K562 (cell line): ENCODE results near the gene TMPRSS9. TPM values are rescaled to one million over a fixed set of nuclear protein-coding genes. Genes with fewer than 3 reads are reported as not detected.

Experiments used
- ARID1B ChIP-seq: fragments of 450-650 bp; IDR thresholded peaks from 2 replicates; pipeline ENCODE4 v1.6.1; 2016; ENCODE audit warnings: antibody characterized with exemption, mild to moderate bottlenecking, inconsistent platforms
- CBX8 ChIP-seq: fragments of 200-600 bp; sonication (generic); IDR thresholded peaks from 2 replicates; pipeline ENCODE4 v1.6.1; 2012; ENCODE audit warnings: borderline replicate concordance, mixed run types, low read depth, mild to moderate bottlenecking, moderate library complexity, mixed read lengths, low read length, control low read depth, inconsistent platforms; ENCODE audit not compliant: poor library complexity, severe bottlenecking; ENCODE audit errors: extremely low read depth
- CSDE1 ChIP-seq, 2 experiments: fragments of 450-650 bp; IDR thresholded peaks; 2 replicates each; pipeline ENCODE4 v1.6.1; 2016; ENCODE audit warnings: mild to moderate bottlenecking in 1 of 2
- CXXC5 ChIP-seq: fragments of 250-450 bp; sonication (Bioruptor Pico); IDR thresholded peaks from 2 replicates; pipeline ENCODE4 v1.8.0; 2022; ENCODE audit warnings: inconsistent platforms, mild to moderate bottlenecking, moderate library complexity
- FOXM1 ChIP-seq, 2 experiments: fragments of 450-650 bp in 1 of 2; sonication (generic) in 1 of 2; formaldehyde crosslinking in 1 of 2; IDR thresholded peaks; 2 replicates each; pipeline versions ENCODE4 v1.6.1 to v1.9.0; 2017 to 2022; ENCODE audit warnings: low read depth in 2 of 2, mild to moderate bottlenecking in 2 of 2, missing genetic modification reagents in 1 of 2, moderate library complexity in 1 of 2
- HMG20B ChIP-seq: fragments of 250-450 bp; sonication (Bioruptor Pico); IDR thresholded peaks from 2 replicates; pipeline ENCODE4 v1.5.0; 2021; ENCODE audit warnings: mild to moderate bottlenecking
- LARP7 ChIP-seq: fragments of 450-650 bp; IDR thresholded peaks from 2 replicates; pipeline ENCODE4 v1.6.1; 2016
- NR4A1 ChIP-seq, 2 experiments: fragments of 250-450 bp in 1 of 2; fragments of 450-650 bp in 1 of 2; sonication (Bioruptor Pico) in 1 of 2; IDR thresholded peaks; 2 replicates each; pipeline versions ENCODE4 v1.4.0 to v1.6.1; 2016 to 2020; ENCODE audit warnings: mild to moderate bottlenecking in 2 of 2, missing compliant biosample characterization in 1 of 2, missing genetic modification characterization in 1 of 2, moderate library complexity in 1 of 2
- PHB2 ChIP-seq: fragments of 450-650 bp; IDR thresholded peaks from 2 replicates; pipeline ENCODE4 v1.6.1; 2017; ENCODE audit warnings: low read depth
- PTBP1 ChIP-seq: fragments of 200-400 bp; formaldehyde crosslinking; IDR thresholded peaks from 2 replicates; pipeline ENCODE4 v1.6.1; 2017; ENCODE audit warnings: low read depth, low read length
- TCF7L2 ChIP-seq: fragments of 150-350 bp; IDR thresholded peaks from 2 replicates; pipeline ENCODE4 v1.6.1; 2016; ENCODE audit warnings: low read depth, mild to moderate bottlenecking, low read length, moderate library complexity
- ZBTB1 ChIP-seq: sonication (generic); formaldehyde crosslinking; IDR thresholded peaks from 2 replicates; pipeline ENCODE4 v1.8.1; 2023; ENCODE audit warnings: missing genetic modification reagents, low read depth, mild to moderate bottlenecking, borderline replicate concordance
- ZNF253 ChIP-seq: fragments of 250-450 bp; sonication (Bioruptor Pico); conservative IDR thresholded peaks from 2 replicates; pipeline ENCODE4 v1.6.1; 2021; ENCODE audit warnings: mild to moderate bottlenecking
- polyA plus RNA-seq, 8 experiments: library from polyadenylated mRNA; depleted of rRNA in 4 of 8; stranded (reverse) in 5 of 8; unstranded in 3 of 8; fragments of >200 nt; fragmentation: Nextera tagmentation in 2 of 8; fragmentation: Illumina TruSeq in 1 of 8; extraction: Ambion mirVana in 2 of 8; extraction: Trizol in 1 of 8; gene quantifications; 2 replicates each; pipeline versions ENCODE4 v1.2.1 to v1.2.3, GENCODE V29; 2011 to 2014; ENCODE audit warnings: inconsistent platforms in 1 of 8, missing spikeins in 1 of 8
- total RNA-seq, 7 experiments: library from RNA; depleted of rRNA in 6 of 7; stranded (reverse); fragments of >200 nt in 6 of 7; fragmentation: Illumina TruSeq in 2 of 7; extraction: Trizol in 2 of 7; gene quantifications; 2 replicates each; pipeline versions ENCODE4 v1.2.1 to v1.2.3, GENCODE V29; 2011 to 2021; ENCODE audit warnings: low replicate concordance in 1 of 7
- TF ChIP-seq, protein P1 (sequence below): fragments of 450-650 bp; IDR thresholded peaks from 2 replicates; pipeline ENCODE4 v1.6.1; 2016; ENCODE audit warnings: mild to moderate bottlenecking, moderate library complexity
- TF ChIP-seq, protein P2 (sequence below): fragments of 250-450 bp; sonication (Bioruptor Pico); IDR thresholded peaks from 2 replicates; pipeline ENCODE4 v1.8.0; 2021; ENCODE audit warnings: borderline replicate concordance, mild to moderate bottlenecking, moderate library complexity; ENCODE audit not compliant: poor library complexity, severe bottlenecking

Gene TMPRSS9
- total and polyA plus RNA-seq, 9 of the 15 experiments (the other 6 are each of a cell fraction or from before 2014, with no cell fraction given), result 0.01 to 0.03 TPM; not detected in 7

DNA sequence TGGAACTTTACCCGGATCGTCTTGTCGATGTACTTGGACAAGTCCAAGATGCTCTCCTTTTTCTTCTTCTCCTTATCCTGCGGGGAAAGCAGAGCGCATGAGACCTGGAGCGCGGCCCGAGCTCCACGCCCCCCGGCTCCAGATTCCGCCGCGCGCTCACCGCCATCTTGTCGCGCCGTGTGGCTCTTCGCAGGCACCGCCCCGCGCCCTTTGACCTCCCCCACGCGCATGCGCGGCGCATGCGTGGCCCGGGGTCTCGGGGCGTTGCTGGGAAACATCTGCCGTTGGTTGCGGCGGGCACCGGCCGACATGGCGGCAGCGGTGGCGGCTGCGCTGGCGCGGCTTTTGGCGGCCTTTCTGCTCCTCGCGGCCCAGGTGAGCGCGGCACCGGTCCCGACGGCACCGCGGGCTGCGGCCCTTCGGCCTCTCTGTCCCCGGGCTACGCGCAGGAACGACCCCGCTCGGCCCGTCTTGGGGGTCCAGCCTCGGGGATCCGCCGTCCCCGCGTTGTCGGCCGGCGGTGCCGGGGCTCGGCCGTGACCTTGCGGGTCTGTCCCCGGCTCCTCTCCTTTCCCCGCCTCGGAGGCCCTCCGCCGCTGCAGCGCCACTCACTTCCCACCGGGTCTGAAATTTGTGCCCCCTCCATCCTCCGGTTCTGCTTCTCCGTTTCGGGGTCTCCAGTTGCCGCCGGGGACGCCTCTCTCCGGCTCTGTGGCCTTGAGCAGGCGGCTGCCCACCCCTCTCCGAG is 31.5 kb upstream of the TMPRSS9 start, which contains the start of the genes LSM7 and SPPL2B (continued):
- TF ChIP-seq, protein P1, sequence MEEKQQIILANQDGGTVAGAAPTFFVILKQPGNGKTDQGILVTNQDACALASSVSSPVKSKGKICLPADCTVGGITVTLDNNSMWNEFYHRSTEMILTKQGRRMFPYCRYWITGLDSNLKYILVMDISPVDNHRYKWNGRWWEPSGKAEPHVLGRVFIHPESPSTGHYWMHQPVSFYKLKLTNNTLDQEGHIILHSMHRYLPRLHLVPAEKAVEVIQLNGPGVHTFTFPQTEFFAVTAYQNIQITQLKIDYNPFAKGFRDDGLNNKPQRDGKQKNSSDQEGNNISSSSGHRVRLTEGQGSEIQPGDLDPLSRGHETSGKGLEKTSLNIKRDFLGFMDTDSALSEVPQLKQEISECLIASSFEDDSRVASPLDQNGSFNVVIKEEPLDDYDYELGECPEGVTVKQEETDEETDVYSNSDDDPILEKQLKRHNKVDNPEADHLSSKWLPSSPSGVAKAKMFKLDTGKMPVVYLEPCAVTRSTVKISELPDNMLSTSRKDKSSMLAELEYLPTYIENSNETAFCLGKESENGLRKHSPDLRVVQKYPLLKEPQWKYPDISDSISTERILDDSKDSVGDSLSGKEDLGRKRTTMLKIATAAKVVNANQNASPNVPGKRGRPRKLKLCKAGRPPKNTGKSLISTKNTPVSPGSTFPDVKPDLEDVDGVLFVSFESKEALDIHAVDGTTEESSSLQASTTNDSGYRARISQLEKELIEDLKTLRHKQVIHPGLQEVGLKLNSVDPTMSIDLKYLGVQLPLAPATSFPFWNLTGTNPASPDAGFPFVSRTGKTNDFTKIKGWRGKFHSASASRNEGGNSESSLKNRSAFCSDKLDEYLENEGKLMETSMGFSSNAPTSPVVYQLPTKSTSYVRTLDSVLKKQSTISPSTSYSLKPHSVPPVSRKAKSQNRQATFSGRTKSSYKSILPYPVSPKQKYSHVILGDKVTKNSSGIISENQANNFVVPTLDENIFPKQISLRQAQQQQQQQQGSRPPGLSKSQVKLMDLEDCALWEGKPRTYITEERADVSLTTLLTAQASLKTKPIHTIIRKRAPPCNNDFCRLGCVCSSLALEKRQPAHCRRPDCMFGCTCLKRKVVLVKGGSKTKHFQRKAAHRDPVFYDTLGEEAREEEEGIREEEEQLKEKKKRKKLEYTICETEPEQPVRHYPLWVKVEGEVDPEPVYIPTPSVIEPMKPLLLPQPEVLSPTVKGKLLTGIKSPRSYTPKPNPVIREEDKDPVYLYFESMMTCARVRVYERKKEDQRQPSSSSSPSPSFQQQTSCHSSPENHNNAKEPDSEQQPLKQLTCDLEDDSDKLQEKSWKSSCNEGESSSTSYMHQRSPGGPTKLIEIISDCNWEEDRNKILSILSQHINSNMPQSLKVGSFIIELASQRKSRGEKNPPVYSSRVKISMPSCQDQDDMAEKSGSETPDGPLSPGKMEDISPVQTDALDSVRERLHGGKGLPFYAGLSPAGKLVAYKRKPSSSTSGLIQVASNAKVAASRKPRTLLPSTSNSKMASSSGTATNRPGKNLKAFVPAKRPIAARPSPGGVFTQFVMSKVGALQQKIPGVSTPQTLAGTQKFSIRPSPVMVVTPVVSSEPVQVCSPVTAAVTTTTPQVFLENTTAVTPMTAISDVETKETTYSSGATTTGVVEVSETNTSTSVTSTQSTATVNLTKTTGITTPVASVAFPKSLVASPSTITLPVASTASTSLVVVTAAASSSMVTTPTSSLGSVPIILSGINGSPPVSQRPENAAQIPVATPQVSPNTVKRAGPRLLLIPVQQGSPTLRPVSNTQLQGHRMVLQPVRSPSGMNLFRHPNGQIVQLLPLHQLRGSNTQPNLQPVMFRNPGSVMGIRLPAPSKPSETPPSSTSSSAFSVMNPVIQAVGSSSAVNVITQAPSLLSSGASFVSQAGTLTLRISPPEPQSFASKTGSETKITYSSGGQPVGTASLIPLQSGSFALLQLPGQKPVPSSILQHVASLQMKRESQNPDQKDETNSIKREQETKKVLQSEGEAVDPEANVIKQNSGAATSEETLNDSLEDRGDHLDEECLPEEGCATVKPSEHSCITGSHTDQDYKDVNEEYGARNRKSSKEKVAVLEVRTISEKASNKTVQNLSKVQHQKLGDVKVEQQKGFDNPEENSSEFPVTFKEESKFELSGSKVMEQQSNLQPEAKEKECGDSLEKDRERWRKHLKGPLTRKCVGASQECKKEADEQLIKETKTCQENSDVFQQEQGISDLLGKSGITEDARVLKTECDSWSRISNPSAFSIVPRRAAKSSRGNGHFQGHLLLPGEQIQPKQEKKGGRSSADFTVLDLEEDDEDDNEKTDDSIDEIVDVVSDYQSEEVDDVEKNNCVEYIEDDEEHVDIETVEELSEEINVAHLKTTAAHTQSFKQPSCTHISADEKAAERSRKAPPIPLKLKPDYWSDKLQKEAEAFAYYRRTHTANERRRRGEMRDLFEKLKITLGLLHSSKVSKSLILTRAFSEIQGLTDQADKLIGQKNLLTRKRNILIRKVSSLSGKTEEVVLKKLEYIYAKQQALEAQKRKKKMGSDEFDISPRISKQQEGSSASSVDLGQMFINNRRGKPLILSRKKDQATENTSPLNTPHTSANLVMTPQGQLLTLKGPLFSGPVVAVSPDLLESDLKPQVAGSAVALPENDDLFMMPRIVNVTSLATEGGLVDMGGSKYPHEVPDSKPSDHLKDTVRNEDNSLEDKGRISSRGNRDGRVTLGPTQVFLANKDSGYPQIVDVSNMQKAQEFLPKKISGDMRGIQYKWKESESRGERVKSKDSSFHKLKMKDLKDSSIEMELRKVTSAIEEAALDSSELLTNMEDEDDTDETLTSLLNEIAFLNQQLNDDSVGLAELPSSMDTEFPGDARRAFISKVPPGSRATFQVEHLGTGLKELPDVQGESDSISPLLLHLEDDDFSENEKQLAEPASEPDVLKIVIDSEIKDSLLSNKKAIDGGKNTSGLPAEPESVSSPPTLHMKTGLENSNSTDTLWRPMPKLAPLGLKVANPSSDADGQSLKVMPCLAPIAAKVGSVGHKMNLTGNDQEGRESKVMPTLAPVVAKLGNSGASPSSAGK, result no peak
- peak; percentile 84 for TF ChIP-seq CXXC5 (CRISPR knock-in tag)
- TF ChIP-seq CSDE1 (IDR thresholded peaks at IDR 0.05), result peak in 1 of 2 experiments; percentile 38; a peak in 1 of 4 replicates
- no peak for TF ChIP-seq FOXM1 (IDR thresholded peaks at IDR 0.05; ENCODE audit: low read depth)
- TF ChIP-seq FOXM1 (CRISPR knock-in tag; IDR thresholded peaks at IDR 0.05; ENCODE audit: low read depth), result 0 out of 2 replicates have a peak, but pooled peaks have one; percentile 52
- TF ChIP-seq CBX8, result no peak
- no peak for TF ChIP-seq HMG20B
- no peak for TF ChIP-seq LARP7
- no peak for TF ChIP-seq TCF7L2
- no peak for TF ChIP-seq NR4A1 (CRISPR knock-in tag; IDR thresholded peaks at IDR 0.05)
- no peak for TF ChIP-seq NR4A1 (tag; IDR thresholded peaks at IDR 0.05)
- no peak for TF ChIP-seq PHB2
- TF ChIP-seq ARID1B, result no peak
- TF ChIP-seq, protein P2, sequence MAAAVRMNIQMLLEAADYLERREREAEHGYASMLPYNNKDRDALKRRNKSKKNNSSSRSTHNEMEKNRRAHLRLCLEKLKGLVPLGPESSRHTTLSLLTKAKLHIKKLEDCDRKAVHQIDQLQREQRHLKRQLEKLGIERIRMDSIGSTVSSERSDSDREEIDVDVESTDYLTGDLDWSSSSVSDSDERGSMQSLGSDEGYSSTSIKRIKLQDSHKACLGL (CRISPR knock-in tag), result peak; percentile 50
- no peak for TF ChIP-seq ZNF253 (CRISPR knock-in tag)
- TF ChIP-seq PTBP1, result no peak
- 0 out of 2 replicates have a peak, but pooled peaks have one; percentile 54 for TF ChIP-seq ZBTB1
